GM12872 (cell line): ENCODE results near the gene TP53I11.

Experiments used
- TF ChIP-seq, protein P1 (sequence below): IDR thresholded peaks from 3 replicates; pipeline ENCODE4 v1.5.1; 2011; ENCODE audit warnings: low read depth, mild to moderate bottlenecking, low read length, moderate library complexity; ENCODE audit not compliant: insufficient read depth

The TP53I11 gene

DNA sequence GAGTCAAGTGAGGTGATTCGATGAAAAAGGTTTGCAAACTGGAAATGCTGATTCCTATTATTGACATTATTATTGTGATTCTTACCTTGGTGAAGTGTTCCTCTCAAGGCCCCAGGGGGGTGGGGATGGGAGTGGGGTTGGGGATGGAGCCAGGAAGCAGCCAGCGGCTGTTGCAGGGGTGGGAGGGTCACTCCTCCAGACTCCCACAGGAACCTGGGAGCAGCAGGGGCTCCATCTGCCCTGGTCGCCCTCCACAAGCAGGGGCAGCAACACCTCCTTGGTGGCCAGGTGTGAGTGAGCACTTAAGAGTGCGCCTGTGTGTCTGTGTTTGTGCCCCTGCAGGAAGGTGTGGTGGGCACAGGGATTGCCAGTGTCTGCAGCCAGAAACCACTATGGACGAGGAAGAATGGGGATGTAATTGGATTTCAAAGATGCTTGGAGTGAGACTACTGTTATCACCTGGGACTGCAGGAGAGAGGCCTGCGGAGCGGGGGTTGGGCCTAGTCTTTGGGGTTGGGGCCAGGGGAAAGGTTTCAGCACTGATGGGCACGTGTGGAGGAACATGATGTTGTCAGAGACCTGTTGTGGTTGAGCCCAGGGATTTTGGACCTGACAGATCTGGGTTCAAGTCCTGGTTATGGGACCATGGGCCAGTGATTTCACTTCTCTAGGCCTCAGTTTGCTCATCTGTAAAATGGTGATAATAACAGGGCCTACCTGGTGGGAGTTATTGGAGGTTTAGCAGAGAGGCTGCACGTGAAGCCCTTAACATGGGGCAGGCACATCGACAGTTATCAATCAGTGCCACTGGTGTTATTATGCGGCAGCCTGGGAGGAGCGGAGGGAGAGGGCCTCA, 3.6 kb upstream of the TP53I11 start:
- TF ChIP-seq, protein P1, sequence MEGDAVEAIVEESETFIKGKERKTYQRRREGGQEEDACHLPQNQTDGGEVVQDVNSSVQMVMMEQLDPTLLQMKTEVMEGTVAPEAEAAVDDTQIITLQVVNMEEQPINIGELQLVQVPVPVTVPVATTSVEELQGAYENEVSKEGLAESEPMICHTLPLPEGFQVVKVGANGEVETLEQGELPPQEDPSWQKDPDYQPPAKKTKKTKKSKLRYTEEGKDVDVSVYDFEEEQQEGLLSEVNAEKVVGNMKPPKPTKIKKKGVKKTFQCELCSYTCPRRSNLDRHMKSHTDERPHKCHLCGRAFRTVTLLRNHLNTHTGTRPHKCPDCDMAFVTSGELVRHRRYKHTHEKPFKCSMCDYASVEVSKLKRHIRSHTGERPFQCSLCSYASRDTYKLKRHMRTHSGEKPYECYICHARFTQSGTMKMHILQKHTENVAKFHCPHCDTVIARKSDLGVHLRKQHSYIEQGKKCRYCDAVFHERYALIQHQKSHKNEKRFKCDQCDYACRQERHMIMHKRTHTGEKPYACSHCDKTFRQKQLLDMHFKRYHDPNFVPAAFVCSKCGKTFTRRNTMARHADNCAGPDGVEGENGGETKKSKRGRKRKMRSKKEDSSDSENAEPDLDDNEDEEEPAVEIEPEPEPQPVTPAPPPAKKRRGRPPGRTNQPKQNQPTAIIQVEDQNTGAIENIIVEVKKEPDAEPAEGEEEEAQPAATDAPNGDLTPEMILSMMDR: no peak

DNA sequence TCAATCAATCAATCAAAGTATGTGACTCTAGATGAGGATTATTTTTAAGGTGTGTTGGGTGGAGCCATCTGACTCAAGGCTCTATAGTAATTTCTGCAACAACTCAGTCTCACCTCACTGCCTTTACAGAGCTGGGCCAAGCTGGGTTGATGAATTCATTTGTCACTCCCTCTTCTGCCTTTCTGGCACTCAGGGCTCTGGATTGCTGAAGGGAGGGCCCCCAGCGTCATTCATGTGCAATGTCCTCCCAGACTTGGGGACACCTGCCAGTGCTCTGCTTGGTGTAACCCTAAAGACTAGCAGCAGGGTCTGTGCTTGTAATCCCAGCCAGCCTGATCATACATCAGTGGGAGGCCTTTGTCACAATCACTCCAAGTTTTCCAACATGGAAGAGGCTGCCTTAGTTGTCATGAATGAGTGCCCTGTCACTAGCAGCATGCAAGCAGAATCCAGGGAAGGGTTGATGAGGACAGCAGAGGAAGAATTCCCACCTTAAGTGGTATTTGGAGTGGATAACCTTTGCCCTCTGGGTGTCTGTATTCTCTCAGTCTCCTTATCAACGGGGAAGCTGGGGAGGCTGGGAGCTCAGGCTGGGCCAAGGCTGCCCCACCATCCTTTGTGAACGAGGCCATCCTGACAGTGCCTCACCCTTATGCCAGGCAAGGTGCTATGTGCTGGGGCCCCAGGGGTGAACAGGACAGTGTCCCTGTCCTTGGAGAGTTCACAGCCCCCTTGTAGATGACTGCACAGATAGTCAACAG, 2.0 kb upstream of the TP53I11 start:
- TF ChIP-seq, protein P1: no peak

DNA sequence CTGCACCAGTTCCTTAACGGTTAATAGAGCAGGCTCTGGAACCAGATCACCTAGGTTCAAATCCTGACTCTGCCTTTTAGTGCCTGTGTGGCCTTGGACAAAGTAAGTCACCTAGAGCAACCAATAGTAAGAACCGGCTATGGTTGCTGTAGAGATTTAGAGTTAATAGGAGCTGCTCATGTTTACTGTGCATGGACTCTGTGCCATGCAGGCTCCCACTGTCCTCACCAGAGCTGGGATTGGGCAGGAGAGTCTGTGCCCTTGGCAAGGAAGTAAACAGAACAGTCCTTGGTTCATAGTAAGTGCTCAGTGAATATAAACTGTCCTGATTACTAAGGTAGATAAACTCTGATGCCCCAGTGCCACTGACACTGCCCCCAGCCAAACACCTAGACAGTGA, 1.4 kb upstream of the TP53I11 start:
- TF ChIP-seq, protein P1: no peak

DNA sequence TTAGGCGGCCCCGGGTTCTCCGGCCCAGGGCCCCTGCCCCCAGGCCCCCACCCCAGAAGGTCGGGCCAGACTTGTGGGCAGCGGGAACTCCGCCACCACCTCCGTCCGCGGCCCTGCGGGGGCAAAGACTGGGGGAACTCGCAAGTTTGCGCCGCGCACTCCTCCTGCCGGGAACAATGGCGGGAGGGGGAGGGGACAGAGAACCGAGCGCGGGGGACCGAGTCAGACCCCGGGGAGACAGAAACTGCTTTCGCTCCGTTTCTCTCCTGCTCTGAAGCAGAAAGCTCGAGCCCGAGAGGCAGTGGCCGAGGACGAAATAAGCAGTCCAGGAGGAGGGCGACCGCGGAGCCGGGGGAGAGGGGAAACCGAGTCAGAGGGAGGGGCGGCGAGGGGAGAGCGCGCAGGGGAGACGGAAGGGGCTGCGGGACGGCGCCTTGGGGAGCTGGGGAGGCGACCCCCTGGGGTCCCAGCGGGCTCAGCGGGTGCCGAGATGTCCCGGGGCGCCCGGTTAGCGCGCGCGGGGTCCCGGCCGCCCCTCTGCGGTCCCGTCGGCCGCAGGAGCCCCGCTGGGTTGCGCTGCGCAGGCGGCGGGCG, 555 bp downstream of the TP53I11 start:
- TF ChIP-seq, protein P1: no peak

DNA sequence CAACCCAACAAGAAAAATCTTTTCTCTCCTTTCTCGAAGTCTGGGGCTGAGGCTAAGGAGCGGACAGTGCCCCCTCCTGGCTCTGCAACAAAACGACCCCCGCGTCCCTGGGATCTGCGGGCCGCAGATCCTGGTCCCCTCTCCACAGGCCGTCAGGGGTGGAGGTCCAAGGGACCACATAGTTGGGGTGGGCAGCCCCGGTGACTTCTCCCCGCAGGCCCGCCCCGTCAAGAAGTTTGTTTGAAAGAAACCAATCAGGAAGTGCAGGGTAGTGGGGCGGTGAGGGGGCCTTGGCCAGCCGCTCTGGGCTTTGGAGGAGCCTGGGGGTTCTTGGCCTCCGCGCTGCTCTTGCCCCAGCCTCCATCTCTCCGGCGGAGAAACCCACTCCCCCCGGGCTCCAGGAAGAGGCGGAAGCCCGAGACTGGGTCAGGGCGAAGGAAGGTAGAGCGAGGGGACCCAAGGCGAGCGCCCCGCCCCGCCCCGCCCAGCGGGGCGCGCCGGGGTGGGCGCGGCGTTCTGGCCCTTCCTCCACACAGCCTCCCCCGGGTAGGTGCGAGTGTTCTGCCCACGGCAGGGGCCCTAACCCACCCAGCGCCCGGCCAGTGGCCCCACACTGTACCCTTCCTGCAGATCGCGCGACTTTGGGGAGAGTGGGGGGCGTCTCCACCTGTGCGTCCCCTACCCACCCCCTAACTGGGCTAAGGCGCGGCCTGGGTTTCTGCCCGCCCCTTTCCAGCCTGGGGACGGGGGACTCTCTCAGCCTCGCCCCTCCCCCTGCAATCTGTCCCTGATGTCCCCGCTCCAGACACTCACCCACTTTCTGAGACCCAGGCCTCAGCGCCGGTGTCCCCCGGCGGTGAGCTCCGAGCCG, 1.3 kb downstream of the TP53I11 start:
- TF ChIP-seq, protein P1: peak; percentile 38; the same call in 1 of the 3 replicates

DNA sequence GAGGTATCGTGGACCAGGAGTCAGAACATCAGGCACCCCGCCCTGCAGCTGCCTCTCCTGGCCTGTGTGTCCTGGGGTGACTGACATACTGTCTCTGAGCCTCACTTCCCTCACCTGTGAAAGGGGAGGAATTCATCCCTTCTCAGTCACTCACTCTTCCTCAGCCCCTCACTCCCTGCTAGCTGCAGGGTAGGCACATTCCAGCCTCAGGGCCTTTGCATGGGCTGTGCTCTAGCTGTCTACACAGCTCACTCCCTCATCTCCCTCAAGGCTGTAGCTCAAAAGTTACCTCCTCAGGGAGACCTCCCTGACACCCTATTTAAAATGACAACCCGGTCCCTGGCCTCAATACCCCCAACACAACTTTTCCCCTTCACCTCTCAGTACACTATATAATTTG, 2.5 kb downstream of the TP53I11 start:
- TF ChIP-seq, protein P1: no peak
